GM12873 (cell line): Measurements from ENCODE around the gene SF3B2.

Source experiments
- CTCF ChIP-seq: IDR thresholded peaks from 2 replicates; pipeline ENCODE4 v1.5.1; 2012; ENCODE audit warnings: low read depth, mild to moderate bottlenecking, moderate library complexity, low read length, control low read depth; ENCODE audit not compliant: insufficient read depth; ENCODE audit errors: missing control alignments

The SF3B2 gene

GRCh38 chr11:66047541-66048365 lies 4.4 kb upstream of the SF3B2 start:
- no peak for TF ChIP-seq CTCF

- TF ChIP-seq CTCF: no peak
Measured at GRCh38 chr11:66048547-66049323, 3.4 kb upstream of the SF3B2 start, which contains the start of gene GAL3ST3. TSS of gene GAL3ST3 (minus strand) at chr11:66049161. CDS start at chr11:66045415, 3,746 bp downstream.

GRCh38 chr11:66050581-66051231 lies 1.5 kb upstream of the SF3B2 start:
- TF ChIP-seq CTCF: no peak

GRCh38 chr11:66051371-66051765 lies 796 bp upstream of the SF3B2 start:
- no peak for TF ChIP-seq CTCF

- no peak for TF ChIP-seq CTCF
Measured at GRCh38 chr11:66052664-66052982, 459 bp downstream of the SF3B2 start.

- no peak for TF ChIP-seq CTCF
Measured at GRCh38 chr11:66055021-66055420, 2.9 kb downstream of the SF3B2 start.

- no peak for TF ChIP-seq CTCF
Measured at GRCh38 chr11:66056501-66056900, 4.3 kb downstream of the SF3B2 start.
